ENCODE results near the gene ZC3H13. TPM values are rescaled to one million over a fixed set of nuclear protein-coding genes. Genes with fewer than 3 reads are reported as not detected.

The ZC3H13 gene
- total and polyA plus RNA-seq, 2 of the 8 experiments (the other 6 are each of a cell fraction or from before 2014, with no cell fraction given) = 5.1 to 57.8 TPM

- no peak for TF ChIP-seq CTCF (IDR thresholded peaks at IDR 0.05; ENCODE audit: control extremely low read depth in 1 of 3, insufficient read depth in 1 of 3, low read depth in 1 of 3, low read length in 3 of 3)
- TF ChIP-seq TBP (IDR thresholded peaks at IDR 0.05; ENCODE audit: low read depth, low read length) = no peak
Observed at GRCh38 chr13:45915686-45916439, 136.7 kb downstream of the ZC3H13 start (continued).

All from H1 (cell line).